ENCODE results near the gene HECTD1.

Gene HECTD1

DNA sequence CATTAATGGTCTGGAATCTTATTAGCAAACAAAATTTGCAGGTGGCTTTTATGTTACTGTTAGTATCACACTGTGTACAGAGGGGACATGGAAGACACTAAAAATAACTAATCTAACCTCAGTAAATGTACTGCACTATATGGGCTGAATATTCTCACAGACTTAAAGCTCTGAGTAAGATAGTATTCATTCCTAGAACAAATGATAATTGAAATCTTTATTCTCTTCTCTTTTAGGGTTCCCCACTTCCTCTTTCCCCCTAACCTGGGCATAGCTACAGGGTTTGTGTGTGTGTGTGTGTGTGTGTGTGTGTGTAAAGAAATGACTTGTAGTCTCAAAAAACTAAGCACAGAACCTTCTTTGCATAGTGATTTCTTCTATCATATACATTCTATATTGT, 21.4 kb upstream of the HECTD1 start:
- H3K9me3 ChIP-seq: no peaks in the 10 kb centered on the region
- no peak for DNase-seq
- no peaks in the 10 kb centered on the region for H3K36me3 ChIP-seq
- no peaks in the 10 kb centered on the region for H3K27me3 ChIP-seq
- TF ChIP-seq, protein P1, sequence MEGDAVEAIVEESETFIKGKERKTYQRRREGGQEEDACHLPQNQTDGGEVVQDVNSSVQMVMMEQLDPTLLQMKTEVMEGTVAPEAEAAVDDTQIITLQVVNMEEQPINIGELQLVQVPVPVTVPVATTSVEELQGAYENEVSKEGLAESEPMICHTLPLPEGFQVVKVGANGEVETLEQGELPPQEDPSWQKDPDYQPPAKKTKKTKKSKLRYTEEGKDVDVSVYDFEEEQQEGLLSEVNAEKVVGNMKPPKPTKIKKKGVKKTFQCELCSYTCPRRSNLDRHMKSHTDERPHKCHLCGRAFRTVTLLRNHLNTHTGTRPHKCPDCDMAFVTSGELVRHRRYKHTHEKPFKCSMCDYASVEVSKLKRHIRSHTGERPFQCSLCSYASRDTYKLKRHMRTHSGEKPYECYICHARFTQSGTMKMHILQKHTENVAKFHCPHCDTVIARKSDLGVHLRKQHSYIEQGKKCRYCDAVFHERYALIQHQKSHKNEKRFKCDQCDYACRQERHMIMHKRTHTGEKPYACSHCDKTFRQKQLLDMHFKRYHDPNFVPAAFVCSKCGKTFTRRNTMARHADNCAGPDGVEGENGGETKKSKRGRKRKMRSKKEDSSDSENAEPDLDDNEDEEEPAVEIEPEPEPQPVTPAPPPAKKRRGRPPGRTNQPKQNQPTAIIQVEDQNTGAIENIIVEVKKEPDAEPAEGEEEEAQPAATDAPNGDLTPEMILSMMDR (IDR thresholded peaks at IDR 0.05; ENCODE audit: low read depth, low read length): no peak
- H3K4me3 ChIP-seq (ENCODE audit: low read depth, low read length): no peak overlapping the region
- no peaks in the 10 kb centered on the region for H3K4me1 ChIP-seq

DNA sequence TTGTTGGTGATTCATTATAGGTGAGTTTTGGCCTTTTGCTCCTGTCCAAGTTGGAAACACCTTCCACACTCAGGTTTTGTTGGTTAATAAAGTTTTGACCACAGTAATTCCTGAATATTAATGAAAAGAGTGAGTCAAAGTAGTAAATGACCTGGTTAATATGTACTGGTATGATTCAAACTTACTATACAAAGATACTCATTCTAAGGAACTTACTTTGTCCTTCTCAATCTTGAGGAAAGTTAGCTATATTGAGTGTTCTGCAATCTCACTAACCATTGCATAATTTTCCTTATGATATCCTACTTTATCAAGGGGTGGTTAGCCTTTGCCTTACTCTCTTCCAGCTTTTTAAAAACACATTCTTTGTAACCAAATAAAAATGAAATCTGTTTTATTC, 20.9 kb upstream of the HECTD1 start:
- TF ChIP-seq, protein P1 (IDR thresholded peaks at IDR 0.05; ENCODE audit: low read depth, low read length): no peak
- Histone ChIP-seq H3K4me3 (ENCODE audit: low read depth, low read length) (no peak overlapping the region), H3K27me3 (no peaks in the 10 kb centered on the region), H3K4me1 (no peaks in the 10 kb centered on the region), H3K36me3 (no peaks in the 10 kb centered on the region), H3K9me3 (no peaks in the 10 kb centered on the region)
- DNase-seq: no peak

DNA sequence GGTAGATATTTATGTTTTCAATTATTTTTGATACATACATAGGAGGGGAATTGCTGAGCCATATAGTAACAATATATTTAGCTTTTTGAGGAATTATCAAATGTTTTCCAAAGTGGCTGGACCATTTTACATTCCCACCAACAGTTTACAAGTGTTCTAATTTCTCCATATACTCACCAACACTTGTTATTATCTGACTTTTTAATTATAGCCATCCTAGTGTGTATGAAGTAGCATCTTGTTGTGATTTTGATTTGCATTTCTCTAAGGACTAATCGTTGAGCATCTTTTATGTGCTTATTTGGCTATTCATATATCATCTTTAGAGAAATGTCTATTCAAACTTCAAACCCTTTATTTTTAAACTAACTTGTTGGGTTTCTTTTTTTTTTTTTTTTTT, 17.2 kb upstream of the HECTD1 start:
- Histone ChIP-seq H3K36me3 (no peaks in the 10 kb centered on the region), H3K4me3 (ENCODE audit: low read depth, low read length) (no peak overlapping the region), H3K9me3 (no peaks in the 10 kb centered on the region), H3K4me1 (no peaks in the 10 kb centered on the region), H3K27me3 (no peaks in the 10 kb centered on the region)
- DNase-seq: no peak
- TF ChIP-seq, protein P1 (IDR thresholded peaks at IDR 0.05; ENCODE audit: low read depth, low read length): no peak

DNA sequence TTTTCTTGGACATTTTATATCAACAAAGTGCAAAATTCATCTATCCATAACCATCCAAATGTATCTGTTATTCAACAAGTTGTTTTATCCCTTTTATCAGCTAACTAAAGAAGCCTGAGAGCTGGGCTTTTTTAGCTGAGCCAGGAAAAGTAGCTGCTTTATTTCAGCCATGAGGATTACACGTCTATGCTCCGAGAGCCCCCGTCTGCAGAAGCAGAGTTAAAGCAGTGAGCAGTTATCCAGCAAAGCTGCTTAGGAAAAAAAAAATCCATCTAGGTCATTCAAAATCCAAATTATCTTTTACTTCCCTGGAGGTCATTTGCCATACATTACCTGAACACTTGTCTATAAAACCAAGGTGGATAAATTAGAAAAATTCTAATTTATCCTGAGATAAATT, 15.7 kb upstream of the HECTD1 start:
- Histone ChIP-seq H3K36me3 (no peaks in the 10 kb centered on the region), H3K4me1 (no peaks in the 10 kb centered on the region), H3K27me3 (no peaks in the 10 kb centered on the region), H3K9me3 (no peaks in the 10 kb centered on the region), H3K4me3 (ENCODE audit: low read depth, low read length) (no peak overlapping the region)
- TF ChIP-seq, protein P1 (IDR thresholded peaks at IDR 0.05; ENCODE audit: low read depth, low read length): no peak
- no peak for DNase-seq

DNA sequence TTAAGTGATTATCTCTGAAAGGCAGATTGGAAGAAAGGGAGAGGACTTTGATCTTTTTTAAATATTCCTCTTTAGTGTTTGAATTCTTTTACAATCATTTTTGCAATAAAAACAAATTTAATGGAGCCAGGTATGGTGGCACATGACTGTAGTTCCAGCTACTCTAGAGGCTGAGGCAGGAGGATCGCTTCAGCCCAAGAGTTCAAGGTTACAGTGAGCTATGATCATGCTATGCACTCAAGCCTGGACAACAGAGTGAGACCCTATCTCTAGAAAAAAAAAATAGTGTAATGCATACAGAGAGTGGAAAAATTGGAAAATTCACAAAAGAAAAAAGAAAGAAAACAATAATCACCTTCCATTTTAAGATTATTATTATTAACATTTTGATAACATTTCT, 15.2 kb upstream of the HECTD1 start:
- Histone ChIP-seq H3K9me3 (no peaks in the 10 kb centered on the region), H3K4me1 (no peaks in the 10 kb centered on the region), H3K27me3 (no peaks in the 10 kb centered on the region), H3K36me3 (no peaks in the 10 kb centered on the region), H3K4me3 (ENCODE audit: low read depth, low read length) (no peak overlapping the region)
- no peak for DNase-seq
- TF ChIP-seq, protein P1 (IDR thresholded peaks at IDR 0.05; ENCODE audit: low read depth, low read length): no peak

DNA sequence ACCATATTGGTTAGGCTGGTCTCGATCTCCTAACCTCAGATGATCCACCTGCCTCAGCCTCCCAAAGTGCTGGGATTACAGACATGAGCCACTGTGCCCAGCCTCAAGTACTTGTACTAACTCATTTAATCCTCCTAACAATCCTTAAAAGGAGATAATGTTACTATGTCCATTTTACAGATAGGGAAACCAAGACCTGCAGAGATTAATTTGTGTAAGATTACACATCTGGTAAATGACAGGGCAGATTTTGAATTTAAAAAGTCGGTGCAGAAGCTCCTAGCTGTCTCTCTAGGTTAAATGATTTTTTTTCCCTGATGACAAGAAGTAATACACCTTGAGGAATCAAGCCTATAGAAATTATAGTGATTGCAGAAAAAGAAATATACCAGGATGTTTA, 13.7 kb upstream of the HECTD1 start:
- H3K36me3 ChIP-seq: no peaks in the 10 kb centered on the region
- H3K4me3 ChIP-seq (ENCODE audit: low read depth, low read length): no peak overlapping the region
- TF ChIP-seq, protein P1 (IDR thresholded peaks at IDR 0.05; ENCODE audit: low read depth, low read length): no peak
- DNase-seq: no peak
- no peaks in the 10 kb centered on the region for H3K27me3 ChIP-seq
- no peaks in the 10 kb centered on the region for H3K9me3 ChIP-seq
- H3K4me1 ChIP-seq: no peaks in the 10 kb centered on the region
